NT2/D1 (cell line): ENCODE data around the gene CPM.
A peak's percentile ranks its signal among the peaks of the same experiment; 100 is the strongest.

Source experiments
- SUZ12 ChIP-seq: IDR thresholded peaks from 2 replicates; pipeline ENCODE4 v1.6.1; 2011; ENCODE audit not compliant: insufficient read length, insufficient read depth; ENCODE audit errors: extremely low read depth
- YY1 ChIP-seq: IDR thresholded peaks from 2 replicates; pipeline ENCODE4 v1.6.1; 2011; ENCODE audit not compliant: insufficient read length, insufficient read depth
- ZNF274 ChIP-seq: IDR thresholded peaks from 2 replicates; pipeline ENCODE4 v1.6.1; 2011; ENCODE audit warnings: mild to moderate bottlenecking, low read depth, low read length

- no peak for TF ChIP-seq ZNF274
- no peak for TF ChIP-seq YY1
- peak; percentile 53 for TF ChIP-seq SUZ12
Observed at GRCh38 chr12:68932961-68933893, at the start of gene CPM.
